ENCODE data around the gene PHF13.
"Not testable (repeated sequence)": the region's sequence is repeated elsewhere in the genome, so short reads cannot be mapped to it uniquely, and the experiment has no call there.

The PHF13 gene

DNA sequence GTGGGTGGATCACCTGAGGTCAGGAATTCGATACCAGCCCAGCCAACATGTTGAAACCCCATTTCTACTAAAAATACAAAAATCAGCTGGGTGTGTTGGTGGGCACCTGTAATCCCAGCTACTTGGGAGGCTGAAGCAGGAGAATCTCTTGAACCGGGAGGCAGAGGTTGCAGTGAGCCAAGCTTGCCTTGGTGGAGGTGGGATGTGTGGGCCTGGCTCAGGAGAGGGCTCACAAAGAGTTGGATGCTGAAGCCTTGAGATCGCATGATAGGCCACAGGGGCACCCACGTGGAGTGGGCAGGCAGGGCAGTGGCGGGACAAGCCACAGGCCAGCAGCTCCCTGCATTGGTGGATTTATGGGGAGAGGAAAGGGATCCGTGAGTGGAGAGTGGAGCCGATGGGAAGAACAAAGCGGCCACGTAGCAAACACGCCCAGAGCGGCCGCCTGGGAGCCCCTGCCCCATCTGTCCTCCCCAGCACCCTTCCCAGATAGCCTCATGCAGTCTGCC, 15.5 kb downstream of the PHF13 start:
- no peak for DNase-seq (ENCODE audit: low read depth, low spot score)

DNA sequence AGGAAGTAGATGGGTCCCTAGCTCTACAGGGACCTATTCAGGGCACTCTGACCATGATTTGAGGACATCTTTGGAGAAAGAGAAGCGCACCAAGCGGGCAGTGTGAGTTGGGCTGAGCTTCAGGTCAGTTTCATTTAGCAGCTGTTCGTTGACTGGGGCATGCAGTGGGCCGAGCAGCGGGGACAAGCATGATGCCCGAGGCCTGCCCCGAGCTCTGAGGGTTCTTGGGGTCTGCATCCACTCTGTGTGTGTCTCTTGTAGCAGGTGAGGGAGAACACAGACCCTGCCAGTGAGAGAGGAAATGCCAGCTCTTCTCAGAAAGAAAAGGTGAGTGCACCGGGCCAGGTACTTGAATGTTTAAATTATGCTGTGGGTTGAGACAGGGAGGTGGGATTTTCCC, 16.5 kb downstream of the PHF13 start:
- DNase-seq (ENCODE audit: low read depth, low spot score): no peak

DNA sequence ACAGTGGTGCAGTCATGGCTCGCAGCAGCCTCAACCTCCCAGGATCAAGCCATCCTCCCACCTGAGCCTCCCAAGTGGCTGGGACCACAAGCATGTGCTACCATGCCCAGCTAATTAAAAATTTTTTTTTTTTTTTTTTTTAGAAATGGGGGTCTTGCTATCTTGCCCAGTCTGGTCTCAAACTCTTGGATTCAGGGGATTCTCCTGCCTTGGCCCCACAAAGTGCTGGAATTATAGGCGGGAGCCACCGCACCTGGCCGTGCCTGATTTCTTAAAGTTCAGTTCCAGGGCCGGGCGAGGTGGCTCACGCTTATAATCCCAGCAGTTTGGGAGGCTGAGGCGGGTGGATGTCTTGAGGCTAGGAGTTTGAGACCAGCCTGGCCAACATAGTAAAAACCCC, 17.5 kb downstream of the PHF13 start:
- no peak for DNase-seq (ENCODE audit: low read depth, low spot score)

DNA sequence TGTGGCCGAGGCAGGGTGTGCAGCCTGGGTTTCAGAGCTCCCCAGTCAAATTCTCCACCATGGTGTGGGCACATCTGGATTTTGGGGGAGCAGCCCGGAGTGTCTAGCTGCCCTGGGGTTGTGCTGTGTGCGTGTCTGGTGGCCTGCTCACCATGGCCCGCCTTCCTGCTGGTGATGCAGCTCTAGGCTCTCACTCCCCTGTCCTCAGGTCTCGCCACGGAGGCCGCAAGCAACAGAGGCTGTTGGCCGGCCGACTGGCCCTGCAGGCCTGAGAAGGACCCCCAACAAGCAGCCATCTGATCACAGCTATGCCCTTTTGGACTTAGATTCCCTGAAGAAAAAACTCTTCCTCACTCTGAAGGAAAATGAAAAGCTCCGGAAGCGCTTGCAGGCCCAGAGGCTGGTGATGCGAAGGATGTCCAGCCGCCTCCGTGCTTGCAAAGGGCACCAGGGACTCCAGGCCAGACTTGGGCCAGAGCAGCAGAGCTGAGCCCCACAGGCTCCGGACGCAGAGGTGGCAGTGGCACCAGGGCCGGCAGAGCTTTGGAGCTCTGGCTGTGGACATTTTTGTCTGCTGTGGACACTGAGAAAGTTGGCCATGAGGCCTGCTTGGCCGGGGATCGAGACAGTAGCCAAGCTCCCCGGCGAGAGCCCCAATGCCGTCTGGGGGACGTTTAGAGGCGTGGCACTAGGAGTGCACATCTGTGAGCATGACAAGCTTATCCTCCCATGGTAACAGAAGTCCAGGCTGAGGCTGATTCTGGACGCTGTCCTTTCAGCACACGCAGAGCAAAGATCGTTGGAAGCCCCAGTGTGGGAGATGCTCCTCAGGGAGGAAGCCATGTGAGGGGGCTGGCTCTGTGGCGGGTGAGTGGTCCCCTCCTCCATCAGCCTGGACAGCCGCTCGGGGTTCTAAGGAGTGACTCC, 19.3 kb downstream of the PHF13 start:
- no peak for DNase-seq (ENCODE audit: low read depth, low spot score)

DNA sequence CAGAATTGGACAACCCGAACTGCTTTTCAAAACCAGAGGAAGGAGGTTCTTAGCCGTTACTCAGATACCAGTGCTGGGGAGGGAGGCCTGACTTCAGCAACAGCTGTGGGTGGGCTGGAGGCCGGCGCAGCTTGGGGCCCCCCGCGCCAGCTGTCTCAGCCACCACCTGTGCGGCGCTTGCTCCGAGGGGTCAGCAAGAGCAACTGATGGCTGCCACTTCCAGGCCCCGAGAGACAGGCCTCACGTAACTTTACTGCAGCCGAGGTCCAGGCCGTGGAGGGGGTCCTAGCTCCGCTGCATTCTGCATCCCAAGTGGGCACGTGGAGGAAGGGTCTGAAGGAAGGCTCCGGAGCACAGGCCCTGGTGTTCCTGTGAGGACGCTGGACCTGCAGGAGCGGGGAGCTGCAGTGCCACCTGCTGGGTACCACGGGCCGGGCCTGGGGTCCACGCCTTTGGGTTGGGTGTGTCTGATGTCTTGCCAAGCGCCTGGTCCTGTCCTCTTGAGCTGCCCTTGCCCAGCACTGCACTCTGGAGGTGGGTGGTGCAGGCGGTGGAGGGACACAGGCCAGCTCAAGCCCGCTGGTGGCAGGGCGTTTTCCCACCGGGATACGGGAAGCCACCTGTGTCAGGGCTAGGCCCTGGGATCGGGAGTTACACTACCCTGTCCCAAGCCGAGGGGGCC, 21.0 kb downstream of the PHF13 start:
- no peak for DNase-seq (ENCODE audit: low read depth, low spot score)

DNA sequence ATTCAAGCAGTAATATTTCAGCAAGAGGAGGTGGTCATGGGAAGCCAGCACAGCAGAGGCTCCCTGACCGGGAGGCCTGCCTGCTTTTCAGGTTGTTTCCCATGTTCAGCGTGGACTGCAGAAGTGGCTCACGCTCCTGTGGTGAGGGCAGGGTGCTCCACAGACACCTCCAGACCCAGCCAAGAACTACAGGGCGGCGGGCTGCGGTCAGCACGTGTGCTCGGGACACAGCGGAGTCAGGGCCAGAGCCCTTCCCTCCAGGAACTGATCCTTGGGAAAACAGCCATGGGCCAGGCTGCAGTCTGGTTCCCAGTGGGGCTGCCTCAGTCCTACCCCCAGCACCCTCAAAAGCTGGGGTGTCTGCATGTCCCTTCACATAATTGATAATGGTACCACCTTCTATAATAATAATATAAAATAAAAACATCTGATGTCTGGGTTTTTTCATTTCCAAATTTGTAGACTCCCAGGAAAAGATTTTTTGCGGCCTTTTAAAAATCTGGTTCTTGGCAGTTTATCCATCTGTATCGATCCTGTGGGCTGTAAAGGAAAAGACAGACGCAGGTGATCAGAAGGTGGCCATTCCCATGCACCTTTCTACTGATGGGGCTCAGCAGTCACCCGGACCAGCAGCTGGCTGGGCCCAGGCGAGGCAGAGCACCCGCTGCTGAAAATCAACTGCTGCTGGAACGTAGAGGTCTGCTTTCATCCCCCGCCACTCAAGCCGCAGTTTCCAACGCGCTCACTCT, 21.8 kb downstream of the PHF13 start:
- DNase-seq (ENCODE audit: low read depth, low spot score): no peak

DNA sequence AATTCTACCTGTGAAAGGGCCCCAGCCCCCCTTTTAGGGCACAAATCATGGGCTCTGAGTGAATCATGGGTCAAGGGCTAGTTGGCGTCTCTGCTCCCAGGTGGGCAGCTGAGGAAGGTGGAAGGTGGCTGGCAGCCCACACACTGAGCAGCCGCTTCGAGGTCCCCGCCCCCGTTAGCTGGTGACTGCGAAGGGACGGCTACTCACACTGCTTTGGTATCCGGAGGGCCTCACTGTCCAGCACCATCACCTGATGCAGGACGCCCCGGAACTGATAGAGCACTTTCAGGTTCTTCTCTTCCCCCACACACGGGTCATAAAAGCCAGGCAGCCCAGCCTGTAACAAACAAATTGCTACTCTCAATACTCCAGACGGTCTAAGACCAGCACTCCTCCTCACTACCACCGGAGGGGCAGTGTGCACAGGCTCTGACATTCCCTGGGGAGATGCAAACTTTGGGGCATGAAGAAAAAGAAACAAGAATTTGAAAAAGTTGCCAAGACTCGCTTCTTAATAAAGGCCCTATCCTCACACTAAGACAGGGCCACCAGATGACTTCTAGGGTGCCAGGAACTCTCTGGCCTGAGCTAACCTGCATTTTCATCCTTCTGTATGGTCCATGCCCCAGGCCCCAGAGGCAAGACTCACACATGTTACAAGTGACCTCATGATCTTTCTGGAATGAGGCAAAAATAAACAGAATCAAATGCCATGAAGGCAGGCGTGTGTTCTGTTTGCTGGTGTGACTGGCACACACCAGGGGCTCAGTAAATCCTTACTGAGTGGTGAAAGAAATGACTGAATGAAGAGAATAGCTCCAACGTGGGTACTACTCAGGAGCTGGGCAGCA, 22.6 kb downstream of the PHF13 start:
- no peak for DNase-seq (ENCODE audit: low read depth, low spot score)

DNA sequence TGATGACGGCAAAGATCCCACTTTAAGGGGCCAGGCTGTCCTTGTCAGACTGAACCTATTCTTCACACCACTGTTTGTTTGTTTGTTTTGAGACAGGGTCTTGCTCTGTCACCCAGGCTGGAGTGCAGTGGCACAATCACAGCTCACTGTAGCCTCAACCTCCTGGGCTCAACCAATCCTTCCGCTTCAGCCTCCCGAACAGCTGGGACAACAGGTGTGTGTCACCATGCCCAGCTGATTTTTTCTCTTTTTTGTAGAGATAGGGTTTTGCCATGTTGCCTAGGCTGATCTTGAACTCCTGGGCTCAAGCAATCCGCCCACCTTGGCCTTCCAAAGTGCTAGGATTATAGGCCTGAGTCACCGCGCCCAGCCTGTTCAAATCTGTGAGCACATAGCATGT, 23.2 kb downstream of the PHF13 start:
- not testable (repeated sequence) for DNase-seq (ENCODE audit: low read depth, low spot score)

DNA sequence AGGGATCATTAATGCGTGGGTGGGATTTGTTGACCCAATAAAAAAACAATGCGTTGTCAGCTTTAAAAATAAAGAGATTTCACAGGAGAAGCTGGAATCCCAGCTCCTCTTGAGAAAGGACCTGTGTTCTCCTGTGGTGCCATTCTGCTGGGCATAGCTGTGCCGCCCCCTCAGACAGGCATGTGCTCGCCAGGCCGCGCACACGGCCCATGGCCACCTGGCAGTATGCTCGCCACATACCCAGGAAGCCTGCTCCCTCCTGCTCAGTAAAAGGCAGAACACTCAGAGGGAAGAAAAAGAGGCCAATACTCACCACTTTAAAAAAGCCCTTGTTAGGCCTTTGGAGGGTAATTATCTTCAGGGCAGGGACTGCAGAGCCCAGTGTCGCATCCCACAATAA, 24.2 kb downstream of the PHF13 start:
- DNase-seq (ENCODE audit: low read depth, low spot score): no peak

DNA sequence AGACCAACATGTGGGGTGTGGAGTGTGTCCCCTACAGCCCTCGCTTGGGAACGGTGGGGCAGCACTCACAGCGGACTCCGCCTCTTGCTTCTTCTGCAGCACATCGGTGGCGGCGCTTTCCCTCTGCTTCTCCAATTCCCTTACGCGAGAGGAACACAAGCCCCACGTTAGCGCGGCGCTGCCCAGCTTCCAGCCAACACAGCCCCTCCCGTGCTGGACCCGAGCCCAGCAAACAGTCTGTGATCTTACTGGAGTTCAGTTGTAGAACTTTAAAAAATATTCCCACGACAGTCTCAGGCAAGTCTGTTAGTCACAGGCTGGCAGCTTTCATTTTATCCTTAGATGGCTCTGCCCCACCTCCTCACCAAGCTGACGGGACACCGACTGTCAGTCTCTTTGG, 24.7 kb downstream of the PHF13 start:
- DNase-seq (ENCODE audit: low read depth, low spot score): no peak

DNA sequence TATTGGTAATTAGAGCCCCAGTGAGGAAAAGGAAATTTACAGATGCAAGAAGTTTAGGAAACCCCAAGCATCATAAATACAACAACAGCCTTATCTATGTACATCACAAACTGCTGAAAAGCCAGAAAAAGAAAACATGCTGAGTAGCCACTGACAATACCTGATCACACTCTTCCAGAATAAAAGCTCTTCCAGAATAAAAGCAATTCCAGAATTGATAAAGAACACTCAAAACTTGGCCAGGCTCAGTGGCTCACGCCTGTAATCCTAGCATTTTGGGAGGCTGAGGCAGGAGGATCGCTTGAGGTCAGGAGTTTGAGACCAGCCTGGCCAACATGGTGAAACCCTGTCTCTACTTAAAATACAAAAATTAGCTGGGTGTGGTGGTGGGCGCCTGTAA, 27.3 kb downstream of the PHF13 start:
- DNase-seq (ENCODE audit: low read depth, low spot score): not testable (repeated sequence)

DNA sequence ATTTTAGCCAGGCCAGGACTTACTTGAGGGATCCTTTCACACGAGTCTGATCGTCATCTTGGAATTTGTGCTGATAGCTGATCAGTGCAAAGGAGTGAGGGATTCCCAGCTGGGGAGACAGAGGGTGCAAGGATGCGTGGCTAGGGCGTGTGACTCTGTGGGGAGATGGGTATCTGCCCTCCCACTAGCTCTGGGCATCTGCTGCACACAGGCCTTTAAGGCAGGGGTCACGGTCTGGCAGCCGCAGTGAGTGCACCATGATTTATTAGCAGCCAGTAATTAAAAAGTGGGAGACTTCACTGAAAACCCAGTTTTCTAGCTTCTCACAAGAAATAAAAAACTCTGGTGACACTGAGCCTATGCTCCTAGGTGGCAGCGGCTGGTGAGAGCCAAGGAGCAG, 31.5 kb downstream of the PHF13 start:
- DNase-seq (ENCODE audit: low read depth, low spot score): no peak

DNA sequence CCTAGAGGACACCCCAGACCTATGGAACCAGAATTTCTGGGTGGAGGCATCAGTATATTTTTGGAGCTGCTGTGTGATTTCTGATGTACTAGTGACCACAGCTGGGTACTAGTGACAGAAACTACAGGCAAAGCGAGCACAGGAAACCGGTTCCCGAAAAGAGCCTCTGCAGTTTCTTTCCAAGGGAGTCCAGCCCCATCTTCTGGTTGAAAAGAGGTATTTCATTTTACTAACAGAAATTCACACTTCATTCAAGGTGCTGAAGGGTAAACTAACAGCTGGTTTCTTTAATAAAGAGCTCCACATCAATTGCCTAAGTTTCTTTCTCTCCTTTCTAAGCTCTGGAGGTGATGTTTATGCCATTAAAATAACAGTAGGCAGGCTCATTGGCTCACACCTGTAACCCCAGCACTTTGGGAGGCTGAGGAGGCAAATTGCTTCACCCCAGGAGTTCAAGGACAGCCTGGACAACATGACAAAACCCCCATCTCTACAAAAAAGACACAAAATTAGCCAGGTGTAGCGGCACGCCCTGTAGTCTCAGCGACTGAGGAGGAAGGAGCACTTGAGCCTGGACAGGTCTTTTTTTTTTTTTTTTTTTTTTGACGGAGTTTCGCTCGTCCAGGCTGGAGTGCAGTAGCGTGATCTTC, 33.1 kb downstream of the PHF13 start:
- DNase-seq (ENCODE audit: low read depth, low spot score): no peak

DNA sequence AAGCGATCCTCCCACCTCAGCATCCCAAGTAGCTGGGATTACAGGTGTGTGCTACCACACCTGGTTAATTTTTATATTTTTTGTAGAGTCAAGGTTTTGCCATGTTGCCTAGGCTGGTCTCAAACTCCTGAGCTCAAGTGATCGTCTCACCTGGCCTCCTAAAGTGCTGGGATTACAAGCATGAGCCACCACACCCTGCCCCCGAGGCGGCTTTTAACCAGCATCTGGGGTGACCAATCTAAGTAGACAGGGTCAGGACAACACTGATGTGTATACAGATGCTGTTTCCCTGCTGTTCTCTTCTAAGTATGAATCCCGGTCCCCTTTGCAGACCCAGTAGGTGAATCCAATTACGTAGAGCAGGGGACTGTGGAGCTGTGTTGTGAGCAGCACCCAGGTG, 35.0 kb downstream of the PHF13 start:
- DNase-seq (ENCODE audit: low read depth, low spot score): no peak

DNA sequence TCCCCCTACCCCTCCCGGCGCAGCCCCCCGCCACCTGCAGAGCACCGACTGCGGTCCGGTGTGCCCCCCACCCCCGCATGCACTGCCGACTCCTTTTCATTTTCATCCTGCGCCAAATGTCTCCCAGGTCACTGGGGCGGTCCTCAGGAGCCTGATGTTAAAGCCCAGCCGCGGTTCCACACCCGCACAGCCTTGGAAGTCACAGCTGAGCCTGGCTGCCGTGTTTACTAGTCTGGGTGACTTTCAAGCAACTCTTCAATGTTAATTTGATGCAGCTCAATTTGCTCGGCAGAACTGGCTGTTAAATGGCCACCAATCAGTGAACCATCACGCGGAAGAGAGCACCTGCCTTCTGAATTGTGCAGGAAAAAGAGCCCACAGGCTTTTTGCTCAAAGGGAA, 38.4 kb downstream of the PHF13 start:
- DNase-seq (ENCODE audit: low read depth, low spot score): no peak

DNA sequence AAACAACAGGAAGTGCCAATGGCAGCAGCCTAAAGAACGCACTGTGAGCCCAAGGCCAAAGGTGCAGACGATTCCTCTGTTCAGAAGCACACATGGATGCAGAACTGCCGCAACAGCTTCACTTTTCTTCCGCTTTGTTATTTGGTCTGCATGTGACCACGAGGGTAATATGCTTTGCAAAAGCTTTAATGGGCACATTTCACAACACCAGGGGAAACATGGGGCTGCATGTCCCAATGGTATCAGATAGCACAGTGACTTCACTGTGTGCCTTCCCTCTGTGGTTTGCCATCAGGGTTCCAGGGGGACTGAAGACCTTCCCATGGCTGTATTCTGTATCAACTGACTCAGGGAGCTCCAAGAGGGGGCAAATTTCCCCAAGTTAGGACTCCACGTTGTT, 39.5 kb downstream of the PHF13 start:
- DNase-seq (ENCODE audit: low read depth, low spot score): no peak

DNA sequence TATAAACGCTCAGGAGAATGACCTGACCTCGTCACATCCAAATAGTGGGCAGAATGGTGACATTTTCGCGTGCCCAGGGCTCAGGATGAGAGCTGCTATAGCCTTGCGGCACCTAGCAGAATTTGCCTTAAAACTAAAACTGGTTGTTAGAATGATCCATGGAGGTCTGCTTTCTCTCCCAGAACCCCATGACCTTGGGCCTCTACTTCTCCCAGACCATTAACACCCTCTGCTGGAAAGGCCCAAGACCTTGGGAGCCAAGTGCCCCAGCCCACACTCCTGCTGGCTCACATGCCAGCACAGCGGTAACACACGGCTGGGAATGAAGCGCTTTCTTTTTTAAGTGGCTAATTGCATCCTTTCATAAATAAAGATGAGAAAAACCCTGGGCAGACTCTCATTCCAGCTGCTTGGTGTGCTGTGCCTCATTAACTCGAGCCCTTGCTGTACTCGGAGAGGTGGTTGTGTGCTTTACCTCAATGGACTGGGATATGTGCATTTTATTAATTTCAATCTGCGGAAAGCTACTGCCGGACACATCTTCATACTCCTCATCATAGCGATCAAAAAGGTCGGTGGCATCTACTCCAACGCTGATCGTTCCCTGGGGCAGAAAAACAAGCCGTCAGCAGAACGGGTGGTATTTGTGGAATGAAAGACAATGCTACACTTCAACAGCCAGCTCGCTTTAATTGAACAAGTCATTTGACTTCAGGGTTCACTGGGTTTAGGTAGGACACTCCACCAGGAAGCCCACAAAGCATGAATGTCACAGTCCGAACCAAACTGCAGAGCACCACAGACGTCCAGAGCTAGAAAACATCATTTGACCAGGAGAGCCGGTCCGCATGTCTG, 40.1 kb downstream of the PHF13 start:
- no peak for DNase-seq (ENCODE audit: low read depth, low spot score)

DNA sequence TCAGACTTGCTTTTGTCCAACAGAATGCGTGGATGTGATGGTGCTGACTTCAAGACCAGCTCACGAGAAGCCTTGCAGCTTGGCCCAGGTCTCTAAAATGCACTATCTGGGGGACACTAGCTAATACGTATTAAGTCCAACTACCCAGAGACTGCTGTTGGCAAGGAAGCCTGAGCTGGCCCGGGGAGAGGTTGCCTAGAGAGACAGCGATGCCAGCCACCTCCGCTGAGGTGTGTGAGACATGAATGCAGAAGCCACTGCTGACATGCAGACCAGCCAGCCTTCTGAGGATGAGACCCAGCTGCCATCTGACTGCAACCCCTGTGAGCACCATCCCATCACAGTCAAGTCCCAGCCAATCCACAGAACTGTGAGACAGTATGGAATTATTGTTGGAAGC, 43.6 kb downstream of the PHF13 start:
- DNase-seq (ENCODE audit: low read depth, low spot score): no peak

DNA sequence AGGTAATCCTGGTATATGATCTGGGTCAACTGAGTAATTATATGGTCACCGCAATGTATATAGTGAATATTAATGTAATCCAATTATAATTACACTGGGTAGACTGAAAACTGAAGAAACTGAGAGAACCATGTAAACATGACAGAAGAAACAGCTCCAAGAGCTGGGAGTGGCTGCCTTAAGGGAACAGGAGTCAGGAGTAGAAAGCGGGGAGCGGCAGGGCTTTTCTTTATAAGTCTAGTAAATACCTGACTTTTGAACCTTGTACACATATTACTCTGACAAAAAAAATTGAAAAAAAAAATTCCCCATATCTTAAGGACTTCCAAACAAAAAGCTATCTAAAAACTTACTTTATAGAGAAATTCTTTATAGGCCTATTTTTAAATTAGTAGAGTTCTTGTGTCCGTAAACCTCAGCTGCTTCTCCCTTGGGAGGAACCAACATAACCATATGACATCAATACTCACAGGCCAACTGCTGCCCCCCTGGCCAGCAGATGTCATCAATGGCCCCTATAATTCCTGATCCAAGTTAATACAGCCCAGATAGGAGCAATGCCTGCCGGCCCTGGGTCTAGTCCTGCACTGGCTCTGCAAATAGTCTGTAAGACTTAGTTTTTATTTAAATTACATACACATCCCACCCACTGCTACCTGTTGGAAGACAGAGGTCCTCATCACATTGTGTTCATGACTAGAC, 45.0 kb downstream of the PHF13 start:
- no peak for DNase-seq (ENCODE audit: low read depth, low spot score)

Data from brain pericyte (primary cell).